Left ventricle myocardium superior (tissue), 1 donor: ENCODE data around the gene RTN4RL1. TPM values are rescaled to one million over a fixed set of nuclear protein-coding genes. Genes with fewer than 3 reads are reported as not detected.
"Not testable (repeated sequence)": the region's sequence is repeated elsewhere in the genome, so short reads cannot be mapped to it uniquely, and the experiment has no call there.

Experiments
- ATAC-seq: fragments of 200-7000 bp; cut with Tn5 transposase; one replicate; pipeline ENCODE4 v1.9.1; 2020; ENCODE audit warnings: mild to moderate bottlenecking, moderate library complexity
- DNase-seq: peaks from one replicate; pipeline ENCODE4 v3.0.0-alpha.2; 2020
- intact Hi-C: fragments of 100-400 bp; cut with micrococcal nuclease; formaldehyde crosslinking; loops from one replicate; pipeline ENCODE4 v1.11.0; 2022
- total RNA-seq: library from RNA; stranded (reverse); fragmentation: NEBNext Ultra II Directional; extraction: Animal tissue kit (Norgen Biotek cat#: 25700); gene quantifications from one replicate; pipeline ENCODE4 v1.2.1, GENCODE V29; 2021
- donor health status: DM: no; HTN: yes; CAD: no; lungs with severe emphysema.

The RTN4RL1 gene
- total RNA-seq, 1 donor from 2014 or later: 1.9 TPM

DNA sequence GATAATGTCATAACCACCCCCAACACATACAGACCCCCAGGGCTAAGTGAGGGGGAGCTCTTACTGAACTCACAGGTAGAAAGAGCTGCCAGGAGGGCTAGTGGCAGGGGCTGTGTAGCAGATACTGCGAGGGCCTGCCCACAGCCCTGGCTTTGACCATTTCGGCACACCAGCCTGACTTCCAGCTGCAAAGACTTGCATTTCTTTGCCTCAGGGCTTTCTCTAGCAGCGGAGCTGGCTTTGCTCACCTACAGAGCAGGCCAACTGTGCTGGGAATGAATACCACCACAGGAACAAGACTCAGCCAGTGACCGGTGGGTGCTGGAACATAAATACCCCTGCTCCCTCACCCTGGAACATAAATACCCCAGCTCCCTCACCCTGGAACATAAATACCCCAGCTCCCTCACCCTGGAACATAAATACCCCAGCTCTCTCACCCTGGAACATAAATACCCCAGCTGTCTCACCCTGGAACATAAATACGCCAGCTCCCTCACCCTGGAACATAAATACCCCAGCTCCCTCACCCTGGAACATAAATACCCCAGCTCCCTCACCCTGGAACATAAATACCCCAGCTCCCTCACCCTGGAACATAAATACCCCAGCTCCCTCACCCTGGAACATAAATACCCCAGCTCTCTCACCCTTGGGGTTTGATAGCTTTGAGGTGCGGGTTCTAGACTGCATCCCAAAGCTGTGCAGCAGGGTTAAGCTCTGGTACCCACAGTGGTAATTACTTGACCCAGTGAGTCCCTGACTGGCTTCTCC, 11.7 kb downstream of the RTN4RL1 start:
- DNase-seq, ATAC-seq, intact Hi-C loops: not testable (repeated sequence)

DNA sequence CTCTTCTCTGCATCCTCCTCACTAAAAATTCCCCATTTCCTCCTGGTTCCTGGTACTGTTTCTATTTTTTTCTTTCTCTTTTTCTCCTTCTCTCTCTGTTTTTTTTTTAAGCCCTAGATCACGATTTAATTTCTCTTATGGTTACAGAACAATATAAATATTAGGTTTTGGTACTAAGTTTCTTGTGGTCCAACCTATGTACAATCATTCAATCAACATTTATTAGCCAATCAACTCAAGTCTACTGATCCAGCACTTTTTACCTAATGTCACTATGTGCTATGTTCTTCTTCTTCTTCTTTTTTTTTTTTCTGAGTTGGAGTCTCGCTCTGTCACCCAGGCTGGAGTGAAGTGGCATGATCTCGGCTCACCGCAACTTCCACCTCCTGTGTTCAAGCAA, 12.6 kb downstream of the RTN4RL1 start:
- no peak for ATAC-seq
- intact Hi-C loops: no loop called here
- DNase-seq: no peak

DNA sequence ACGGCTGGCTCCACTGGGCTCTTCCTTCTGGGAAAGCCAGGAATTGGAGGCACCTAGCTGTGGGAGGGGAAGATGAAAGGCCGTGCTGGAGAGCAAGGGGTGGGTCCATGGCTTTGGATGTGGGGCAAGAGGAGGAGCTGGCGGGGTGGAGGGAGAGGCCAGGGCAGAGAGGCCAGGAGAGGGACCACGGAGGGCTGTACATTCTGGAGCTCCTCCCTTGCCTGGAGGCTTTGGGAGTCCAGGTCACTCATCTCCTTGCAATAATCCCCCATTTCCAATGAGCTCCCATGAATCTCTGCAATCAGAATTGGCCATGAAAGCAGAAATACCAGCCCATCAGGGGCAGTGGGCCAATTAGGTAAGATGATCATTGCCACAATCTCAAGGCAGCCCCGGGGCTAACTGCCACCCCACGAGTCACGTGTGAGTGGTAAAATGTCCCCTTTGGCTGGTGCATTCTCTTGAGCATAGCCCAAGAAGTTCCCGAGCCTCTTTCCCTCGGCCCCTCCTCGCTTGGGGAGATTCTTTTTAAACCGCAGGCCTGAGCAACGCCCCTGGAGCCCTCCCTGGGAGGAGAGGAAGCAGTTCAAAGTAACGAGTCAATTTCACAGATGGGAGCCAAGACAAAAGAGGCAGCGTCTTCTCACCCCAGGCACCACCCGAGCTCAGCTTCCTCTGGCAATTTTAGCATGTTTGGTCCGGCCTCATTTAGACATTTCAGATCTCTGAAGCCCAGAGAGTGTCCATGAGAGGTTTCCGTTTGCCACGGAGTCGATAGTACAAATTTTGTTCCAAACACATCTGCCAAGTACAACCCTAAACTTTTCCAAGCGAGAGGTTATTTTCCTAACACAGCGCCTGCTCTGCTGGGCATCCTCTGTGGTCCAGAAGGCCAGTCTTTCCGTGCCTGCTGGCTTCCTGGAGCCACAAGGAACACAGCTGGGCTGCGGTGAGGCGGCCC, 13.4 kb downstream of the RTN4RL1 start:
- no peak for DNase-seq
- ATAC-seq: peak; percentile 52
- intact Hi-C loops: no loop called here

DNA sequence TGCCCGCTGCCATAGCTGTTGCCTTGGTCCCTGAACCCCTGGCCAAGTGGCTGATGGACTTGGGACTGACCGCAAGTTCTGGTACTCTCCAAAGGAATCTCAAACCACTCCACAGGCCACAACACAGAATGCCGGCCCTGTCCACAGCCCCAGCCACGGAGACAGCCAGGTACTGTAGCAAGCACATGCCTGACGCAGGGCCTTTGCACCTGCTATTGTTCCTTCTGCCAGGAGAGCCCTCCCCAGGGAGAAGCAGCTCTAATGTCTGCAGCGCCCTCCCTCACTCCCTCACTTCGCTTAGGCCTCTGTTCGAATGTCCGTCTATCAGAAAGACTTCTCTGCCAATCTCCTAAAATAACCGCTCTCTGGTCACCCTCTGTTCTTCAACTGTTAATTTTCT, 15.4 kb downstream of the RTN4RL1 start:
- ATAC-seq: no peak

DNA sequence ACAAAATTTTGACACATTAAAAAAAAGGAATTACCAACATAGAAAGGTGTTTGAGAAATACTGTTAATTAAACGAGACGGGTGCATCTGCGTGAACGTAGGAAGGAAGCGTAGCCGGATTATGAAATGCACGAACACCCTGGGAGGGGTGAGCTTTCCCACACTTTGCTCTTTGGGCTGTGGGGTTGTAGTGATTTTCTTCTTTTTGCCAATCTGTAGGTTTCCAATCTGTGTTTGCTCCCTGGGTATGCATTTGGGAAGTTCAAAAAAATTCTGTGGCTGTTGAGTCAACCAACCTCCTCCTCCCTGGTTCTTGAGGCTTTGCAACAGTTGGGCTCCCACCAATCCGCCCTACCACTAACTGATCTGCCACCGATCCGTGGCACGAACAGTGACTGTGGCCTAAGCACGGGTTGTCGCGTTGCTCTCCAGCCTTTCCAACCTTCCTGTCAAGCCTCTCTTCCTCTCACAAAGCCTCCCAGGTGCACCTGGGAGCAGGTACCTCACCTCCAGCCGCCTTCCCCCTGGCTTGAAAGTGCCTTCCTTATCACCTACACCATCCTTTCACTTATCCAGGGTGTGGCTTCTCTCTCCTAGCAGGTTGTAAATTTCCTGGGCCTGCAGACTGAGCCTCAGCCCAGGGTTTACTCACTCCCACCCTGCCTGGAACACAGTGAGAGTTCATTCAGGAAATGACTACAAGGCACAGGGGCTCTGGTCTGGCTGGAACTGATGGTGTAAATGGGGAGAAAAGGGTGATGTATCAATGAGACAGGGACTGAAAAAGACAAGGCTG, 16.6 kb downstream of the RTN4RL1 start:
- intact Hi-C loops: no loop called here
- DNase-seq (no peak), ATAC-seq (no peak)

More for the DNA sequence above, 15.4 kb downstream of the RTN4RL1 start:
- intact Hi-C loops: no loop called here
- DNase-seq: no peak

DNA sequence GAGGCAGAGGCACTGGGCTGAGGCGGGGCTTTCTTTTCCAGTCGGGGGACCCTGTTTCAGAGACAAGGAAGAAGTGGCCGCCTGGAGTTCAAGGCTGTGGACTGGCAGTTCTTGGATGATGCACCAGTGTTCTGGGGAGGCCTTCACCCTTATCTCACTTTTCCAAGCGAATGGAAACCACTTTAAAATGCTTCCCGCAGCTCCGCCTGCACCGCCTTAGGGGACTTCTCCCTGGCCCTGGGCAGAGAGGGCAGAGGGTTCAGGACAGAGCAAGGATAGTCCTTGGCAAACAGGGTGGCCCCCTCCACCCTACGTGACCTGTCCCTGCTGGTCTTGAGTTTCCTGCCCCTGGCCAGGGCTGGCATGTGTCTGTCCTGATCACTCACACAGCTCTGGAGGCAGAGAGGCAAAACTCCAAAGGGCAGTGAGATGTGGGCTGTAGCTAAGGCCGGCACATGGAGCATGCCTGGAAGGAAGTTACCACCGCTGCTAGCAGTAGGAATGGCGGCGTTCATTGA, 20.6 kb downstream of the RTN4RL1 start:
- intact Hi-C loops: no loop called here
- DNase-seq: no peak
- no peak for ATAC-seq

DNA sequence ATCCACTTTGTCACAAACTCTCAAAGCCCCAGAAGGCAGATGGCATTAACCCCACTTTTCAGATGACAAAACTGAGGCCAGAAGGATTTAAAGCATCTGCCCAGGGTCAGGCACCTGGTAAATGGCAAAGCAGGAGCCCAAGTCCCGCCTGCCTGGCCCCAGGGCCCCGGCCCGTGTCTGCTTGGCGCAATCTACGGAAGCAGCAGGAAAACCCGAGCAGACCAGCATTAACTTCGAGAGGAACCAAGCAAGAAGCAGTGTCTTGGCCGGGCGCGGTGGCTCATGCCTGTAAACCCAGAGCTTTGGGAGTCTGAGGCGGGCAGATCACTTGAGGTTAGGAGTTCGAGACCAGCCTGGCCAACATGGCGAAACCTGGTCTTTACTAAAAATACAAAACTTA, 21.6 kb downstream of the RTN4RL1 start:
- ATAC-seq (no peak), DNase-seq (no peak)
- intact Hi-C loops: no loop called here

DNA sequence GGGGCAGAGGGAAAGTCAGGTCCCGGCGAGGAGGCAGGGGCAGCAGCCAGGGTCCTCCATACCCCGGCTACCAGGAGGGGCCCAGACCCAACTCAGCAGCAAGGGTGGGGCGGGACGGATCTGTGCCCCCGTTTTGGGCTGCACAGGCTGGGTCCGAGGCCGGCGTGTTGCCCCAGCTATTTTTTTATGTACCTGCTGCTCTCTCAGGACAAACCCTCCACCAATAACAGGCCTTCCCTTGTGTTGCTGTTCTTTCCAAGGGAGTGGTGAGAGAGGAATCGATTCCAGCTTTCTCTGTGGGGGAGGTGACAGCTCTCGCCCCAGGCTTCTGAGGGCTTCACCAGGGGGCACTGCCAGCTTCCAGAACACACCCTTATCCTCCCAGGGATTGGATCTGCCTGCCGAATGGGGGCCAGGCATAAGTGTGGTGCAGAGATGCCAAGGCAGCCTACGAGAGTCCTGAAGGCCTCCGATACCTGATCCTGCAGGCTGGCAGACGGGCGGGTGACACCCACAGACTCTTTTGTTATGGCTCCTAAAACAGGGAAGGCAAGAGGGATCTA, 22.3 kb downstream of the RTN4RL1 start:
- intact Hi-C loops: no loop called here
- DNase-seq (no peak), ATAC-seq (no peak)

DNA sequence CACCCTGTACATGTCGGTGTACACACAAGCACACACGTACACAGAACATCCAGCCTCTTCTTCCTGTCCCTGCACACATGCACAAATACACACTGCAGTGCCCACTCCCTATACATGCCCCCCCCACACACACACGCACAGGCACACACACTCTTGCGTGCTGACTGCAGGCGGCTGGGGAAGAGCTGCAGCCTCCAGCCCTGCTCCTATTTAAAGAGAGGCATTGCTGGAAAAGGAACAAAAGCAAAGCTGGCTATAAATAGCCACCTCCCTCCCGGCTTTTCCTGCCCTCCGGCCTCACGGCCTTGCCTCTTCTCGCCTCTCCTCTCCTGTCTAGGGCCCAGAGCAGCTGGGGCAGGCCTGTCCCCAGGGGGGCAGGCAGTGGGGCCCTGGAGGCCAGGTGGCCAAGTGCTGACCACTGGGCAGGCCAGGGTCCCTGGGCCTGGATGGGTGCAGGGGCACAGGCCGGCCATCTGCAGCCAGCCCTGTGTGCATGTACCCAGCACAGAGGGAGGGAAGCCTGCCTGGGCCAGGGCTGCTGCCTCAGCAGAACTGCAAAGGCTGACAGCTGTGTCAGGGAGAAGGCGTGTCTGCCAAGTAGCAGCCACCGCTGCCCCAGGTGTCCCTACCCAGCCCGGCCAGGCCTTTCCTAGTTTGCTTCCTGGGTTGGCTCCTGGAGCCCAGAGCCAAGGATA, 25.4 kb downstream of the RTN4RL1 start:
- ATAC-seq: peak; percentile 90
- intact Hi-C loops: no loop called here

DNA sequence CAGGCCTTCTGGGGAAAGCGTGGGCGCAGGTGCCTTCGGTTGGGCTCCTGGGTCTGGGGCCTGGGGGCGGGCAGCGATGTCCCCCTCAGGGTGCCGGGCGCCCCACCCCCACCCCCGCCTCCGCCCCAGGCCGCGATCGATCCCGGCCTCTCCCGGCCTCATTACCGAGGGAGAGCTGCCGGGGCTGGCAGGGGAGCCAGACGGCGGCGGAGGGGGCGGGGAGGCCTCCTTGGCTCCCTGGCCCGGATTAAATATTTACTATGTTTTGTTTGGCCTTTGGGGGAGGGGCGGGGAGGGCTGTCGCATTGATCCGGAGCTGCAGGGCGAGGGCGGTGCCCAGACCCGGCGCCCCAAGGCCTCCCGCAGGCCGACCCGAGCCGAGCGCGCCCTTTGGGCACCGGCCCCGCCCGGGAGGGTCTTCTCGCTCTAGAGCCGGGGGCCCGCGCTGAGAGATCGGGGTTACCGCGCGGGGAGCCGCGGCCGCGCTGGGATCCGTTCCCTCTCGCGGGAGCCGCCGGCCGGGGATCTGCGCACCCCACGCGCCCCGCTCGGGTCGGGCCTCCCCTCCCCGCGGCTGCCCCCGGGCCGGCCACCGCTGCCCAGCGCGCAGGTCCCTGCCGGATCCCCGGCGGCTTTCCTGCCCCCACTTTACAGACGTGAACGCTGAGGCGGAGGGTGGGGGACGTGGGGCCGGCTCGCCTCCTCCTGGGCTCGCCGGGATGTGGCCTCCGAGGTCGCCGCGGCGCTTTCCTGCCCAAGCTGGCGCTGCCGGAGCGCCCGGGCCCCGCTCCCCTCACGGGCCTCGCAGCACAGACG, 27.0 kb downstream of the RTN4RL1 start:
- no peak for DNase-seq
- intact Hi-C loops: no loop called here
- ATAC-seq: no peak

More for the DNA sequence above, 25.4 kb downstream of the RTN4RL1 start:
- peak; percentile 73 for DNase-seq

DNA sequence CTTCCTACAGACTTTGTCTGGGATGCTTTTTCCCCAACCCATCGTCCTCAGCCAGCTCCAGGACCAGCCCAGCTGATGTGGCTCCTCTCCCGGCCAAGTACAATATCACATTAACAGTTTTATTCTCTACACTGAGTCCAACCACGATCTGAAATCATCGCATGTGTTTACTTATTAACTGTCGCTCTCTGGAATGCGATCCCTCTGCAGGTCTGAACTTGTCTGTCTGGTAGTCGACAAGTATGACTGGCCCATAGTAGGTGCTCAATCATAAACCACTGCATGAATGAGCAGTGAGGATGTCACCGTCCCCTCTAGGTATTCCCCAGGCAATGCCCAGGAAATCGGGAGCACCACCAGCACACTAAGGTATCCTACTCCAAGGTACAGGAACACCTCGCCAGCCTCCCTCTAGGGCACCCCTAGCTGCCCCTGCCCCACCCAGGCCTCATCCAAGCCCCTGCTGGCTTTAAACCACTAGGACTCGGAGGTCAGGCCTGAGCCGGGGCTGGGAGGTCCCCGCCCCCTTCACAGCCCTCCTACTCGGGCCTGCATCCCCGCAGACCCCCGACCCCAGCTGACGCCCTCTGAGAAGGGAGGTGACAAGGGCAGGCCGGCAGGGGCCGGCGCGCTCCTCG, 27.7 kb downstream of the RTN4RL1 start:
- ATAC-seq (no peak), DNase-seq (no peak)
- intact Hi-C loops: no loop called here

DNA sequence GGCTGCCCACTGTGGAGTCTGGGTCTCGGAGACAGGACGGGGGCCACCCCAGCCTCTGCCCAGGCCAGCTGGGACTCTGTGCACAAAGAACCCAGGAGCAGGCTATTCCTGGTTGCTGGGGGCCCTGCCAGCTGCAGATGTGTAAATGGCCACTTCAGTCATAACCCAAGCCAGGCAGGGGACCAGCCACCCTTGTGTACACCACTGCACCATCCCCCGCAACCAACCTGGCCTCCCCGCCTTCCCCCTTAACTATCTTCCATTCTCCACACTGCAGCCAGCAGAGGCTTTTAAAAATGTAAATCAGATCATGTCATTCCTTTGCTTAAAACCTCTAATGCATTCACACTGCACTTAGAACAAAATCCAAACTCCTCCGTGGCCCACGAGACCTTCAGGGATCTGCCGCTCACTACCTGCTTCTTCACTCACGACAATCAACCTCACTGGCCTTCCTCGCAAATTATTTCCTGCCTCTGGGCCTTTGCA, 28.3 kb downstream of the RTN4RL1 start:
- DNase-seq (peak; percentile 44), ATAC-seq (no peak)
- intact Hi-C loops: no loop called here

DNA sequence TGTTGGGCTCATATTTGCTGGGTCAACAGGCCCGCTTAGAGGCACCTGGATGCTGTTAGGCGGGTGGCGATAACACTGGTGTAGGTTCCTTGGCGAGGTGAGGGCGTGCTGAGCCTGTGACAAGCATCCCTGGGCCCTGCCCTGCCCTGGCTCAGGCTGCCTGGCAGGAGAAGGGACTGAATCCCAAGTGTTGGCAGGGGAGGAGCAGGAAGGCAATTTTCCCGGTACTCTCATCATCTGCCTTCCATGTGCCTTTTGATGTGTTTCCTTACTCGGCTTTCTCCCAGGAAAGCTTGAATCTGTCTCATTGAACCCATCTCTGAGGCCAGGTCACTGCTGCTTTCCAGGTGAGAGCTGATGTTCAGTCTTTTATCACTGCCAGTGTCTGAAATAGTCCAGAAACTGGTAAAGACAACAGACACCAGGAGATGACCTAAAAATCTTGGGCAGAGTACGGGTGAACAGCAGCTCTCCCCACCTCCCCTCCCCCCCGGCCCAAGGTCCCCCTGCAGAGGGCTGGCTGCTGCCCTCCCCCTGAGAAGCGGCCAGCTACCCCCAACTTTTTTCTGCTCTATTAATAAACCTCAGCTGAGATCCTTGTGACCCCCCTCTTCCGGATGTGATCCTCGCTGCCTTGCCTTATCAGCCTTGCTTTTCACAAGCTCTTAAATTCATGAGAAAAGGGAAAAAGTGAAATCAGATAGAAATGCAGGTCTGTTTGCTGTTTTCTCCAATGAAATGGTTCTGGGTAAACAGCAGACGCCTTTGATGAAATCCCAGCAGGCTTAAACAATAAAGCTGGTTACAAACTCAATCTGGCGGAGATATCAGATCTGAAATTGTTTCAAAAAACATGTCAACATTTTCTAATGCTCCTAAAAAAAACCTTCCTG, 29.0 kb downstream of the RTN4RL1 start:
- intact Hi-C loops: no loop called here
- no peak for ATAC-seq
- DNase-seq: no peak

DNA sequence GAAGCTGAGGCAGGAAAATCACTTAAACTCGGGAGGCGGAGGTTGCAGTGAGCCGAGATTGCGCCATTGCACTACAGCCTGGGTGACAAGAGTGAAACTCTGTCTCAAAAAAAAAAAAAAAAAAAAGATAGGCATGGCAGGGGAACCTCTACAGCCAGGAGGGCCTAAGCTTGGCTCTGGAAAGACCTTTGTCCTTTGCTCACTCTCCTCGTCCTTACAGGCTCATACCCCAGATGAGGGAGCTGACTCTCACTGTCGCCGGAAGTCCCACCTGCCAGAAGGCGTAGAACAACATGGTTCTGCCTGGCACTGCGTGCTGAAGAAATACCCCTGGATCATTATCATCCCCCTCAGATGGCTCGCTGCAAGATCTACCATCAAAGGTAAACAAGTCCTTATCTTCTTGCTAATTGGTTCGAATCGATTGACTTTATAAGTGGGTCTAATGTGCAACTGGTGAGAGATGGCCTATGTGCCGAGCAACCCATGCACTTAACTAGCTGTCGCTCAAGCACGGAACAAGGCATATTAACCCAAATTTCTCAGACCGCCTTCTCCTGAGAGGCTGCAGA, 29.7 kb downstream of the RTN4RL1 start:
- intact Hi-C loops: no loop called here
- ATAC-seq (no peak), DNase-seq (no peak)

DNA sequence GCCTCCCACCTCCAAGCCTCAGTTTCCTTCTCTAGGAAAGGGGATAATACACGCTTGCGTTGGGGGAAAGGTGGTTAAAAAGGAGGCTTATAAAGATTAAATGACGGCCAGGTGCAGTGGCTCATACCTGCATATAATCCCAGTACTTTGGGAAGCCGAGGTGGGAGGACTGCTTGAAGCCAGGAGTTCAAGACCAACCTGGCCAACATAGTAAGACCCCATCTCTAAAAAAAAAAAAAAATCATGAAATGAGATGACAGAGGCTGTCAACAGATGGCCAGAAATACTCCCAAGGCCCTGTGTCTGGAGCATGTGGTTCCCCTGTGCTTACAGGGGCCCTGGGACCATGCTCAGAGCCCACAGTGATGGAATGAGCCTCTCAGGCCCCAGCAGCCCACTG, 30.4 kb downstream of the RTN4RL1 start:
- ATAC-seq (no peak), DNase-seq (no peak)
- intact Hi-C loops: no loop called here

DNA sequence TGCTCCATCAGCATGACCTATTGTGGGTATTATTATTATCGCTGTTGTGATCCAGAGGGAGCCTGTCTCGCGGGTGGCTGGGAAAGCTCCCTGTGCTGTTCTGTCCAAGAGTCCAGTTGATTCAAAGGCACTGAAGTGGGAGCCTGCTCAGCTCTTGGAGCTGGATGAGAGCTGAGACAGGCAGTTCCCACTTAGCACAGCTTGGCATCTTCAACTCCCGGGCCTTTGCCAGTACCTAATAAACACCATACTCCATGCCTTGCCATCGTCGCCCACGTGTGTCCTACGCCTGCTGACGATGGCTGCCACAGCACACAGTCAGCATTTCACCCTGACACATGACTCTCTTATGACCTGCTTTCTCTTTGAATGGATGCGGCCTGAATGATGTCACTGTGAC, 32.6 kb downstream of the RTN4RL1 start:
- peak; percentile 87 for ATAC-seq
- peak; percentile 44 for DNase-seq
- intact Hi-C loops: no loop called here
